HepG2 (cell line): ENCODE measurements around the gene DDOST. TPM values are rescaled to one million over a fixed set of nuclear protein-coding genes. Genes with fewer than 3 reads are reported as not detected.

Source experiments
- ATAC-seq: fragments of 200-7000 bp; cut with Tn5 transposase; 3 replicates; pipeline ENCODE4 v1.9.1; 2020; ENCODE audit warnings: mild to moderate bottlenecking, moderate library complexity
- BruUV-seq: library from RNA; stranded (reverse); fragments of 400-500 nt; replicated peaks from 2 replicates; lab custom pipeline; 2021; lab: Mats Ljungman, UMichigan
- CTCF ChIA-PET: fragments of 300-600 bp; formaldehyde crosslinking; extraction: SDS; loops from one replicate; lab custom pipeline; 2021; ENCODE audit warnings: low total read pairs, inconsistent platforms, low intra/inter-chr PET ratio; lab: Yijun Ruan, JAX
- POLR2A ChIA-PET: fragments of 350-600 bp; sonication (Branson Sonifier 250); formaldehyde crosslinking; loops from one replicate; lab custom pipeline; 2020; ENCODE audit warnings: antibody characterized with exemption, inconsistent platforms; lab: Yijun Ruan, JAX
- DNase-seq: peaks from one replicate; pipeline ENCODE4 v3.0.0-alpha.2; 2015; ENCODE audit warnings: low spot score
- FAIRE-seq: peaks from 3 replicates; lab custom pipeline; 2011; peaks lifted over from hg19 to GRCh38; lab: Jason Lieb, UNC
- H2AFZ ChIP-seq: one replicate; pipeline ENCODE4 v1.6.1; 2011; ENCODE audit warnings: low read length, inconsistent platforms
- H3K27ac ChIP-seq: fragments of 300-600 bp; 3 replicates; pipeline ENCODE4 v1.8.0; 2011; ENCODE audit warnings: mixed run types, mild to moderate bottlenecking, mixed read lengths, low read length, inconsistent platforms; ENCODE audit not compliant: insufficient read depth; ENCODE audit errors: extremely low read length
- H3K27me3 ChIP-seq, 2 experiments: fragments of 200-600 bp in 1 of 2; 2 replicates in 1 of 2; 3 replicates in 1 of 2; pipeline versions ENCODE4 v1.6.0 to v1.8.0; 2011; ENCODE audit warnings: low read length in 2 of 2, mild to moderate bottlenecking in 2 of 2, moderate library complexity in 2 of 2, inconsistent platforms in 1 of 2; ENCODE audit not compliant: insufficient read depth in 2 of 2, control insufficient read depth in 1 of 2
- H3K36me3 ChIP-seq, 2 experiments: fragments of 200-600 bp in 1 of 2; replicated peaks in 1 of 2; 2 replicates in 1 of 2; 3 replicates in 1 of 2; pipeline versions ENCODE4 v1.5.1 to v1.8.0; 2011; ENCODE audit warnings: low read length in 2 of 2, inconsistent platforms in 1 of 2; ENCODE audit not compliant: insufficient read depth in 2 of 2, control insufficient read depth in 1 of 2
- H3K4me1 ChIP-seq: 2 replicates; pipeline ENCODE4 v1.5.1; 2012; ENCODE audit warnings: low read length, inconsistent platforms; ENCODE audit not compliant: insufficient read depth
- H3K4me2 ChIP-seq: 2 replicates; pipeline ENCODE4 v1.6.0; 2011; ENCODE audit warnings: low read depth, low read length, inconsistent platforms
- H3K4me3 ChIP-seq, 3 experiments: fragments of 200-600 bp in 1 of 3; sonication (generic), shearing (Covaris generic) in 1 of 3; replicated peaks in 1 of 3; 2 replicates each; pipeline ENCODE4 v1.5.1; 2011 to 2016; ENCODE audit warnings: low read length in 3 of 3, inconsistent platforms in 2 of 3, low read depth in 2 of 3, mild to moderate bottlenecking in 2 of 3, control low read depth in 1 of 3, mixed read lengths in 1 of 3; ENCODE audit not compliant: insufficient read depth in 1 of 3
- H3K79me2 ChIP-seq: one replicate; pipeline ENCODE4 v1.6.1; 2011; ENCODE audit warnings: low read length, inconsistent platforms; ENCODE audit not compliant: insufficient read depth
- H3K9ac ChIP-seq: 2 replicates; pipeline ENCODE4 v1.6.0; 2011; ENCODE audit warnings: mild to moderate bottlenecking, low read depth, low read length, inconsistent platforms; ENCODE audit not compliant: insufficient read depth
- H3K9me3 ChIP-seq: 2 replicates; pipeline ENCODE4 v1.5.1; 2012; ENCODE audit warnings: mild to moderate bottlenecking, low read length
- H4K20me1 ChIP-seq: 2 replicates; pipeline ENCODE4 v1.6.0; 2011; ENCODE audit warnings: inconsistent platforms, mild to moderate bottlenecking, low read length, moderate library complexity; ENCODE audit not compliant: insufficient read depth
- ATAD3A ChIP-seq: sonication (generic); formaldehyde crosslinking; IDR thresholded peaks from 2 replicates; pipeline ENCODE4 v1.4.0; 2020; ENCODE audit warnings: missing genetic modification reagents
- CEBPB ChIP-seq: IDR thresholded peaks from 2 replicates; pipeline ENCODE4 v1.6.1; 2011; ENCODE audit warnings: low read depth, low read length, improper control_type of control experiment, borderline replicate concordance
- DNMT1 ChIP-seq: sonication (generic); formaldehyde crosslinking; IDR thresholded peaks from 2 replicates; pipeline ENCODE4 v1.5.1; 2020; ENCODE audit warnings: mild to moderate bottlenecking, missing genetic modification reagents
- EEA1 ChIP-seq: sonication (generic); formaldehyde crosslinking; IDR thresholded peaks from 2 replicates; pipeline ENCODE4 v1.5.1; 2020; ENCODE audit warnings: mild to moderate bottlenecking, missing genetic modification reagents, borderline replicate concordance
- PCBP1 ChIP-seq: fragments of 200-400 bp; formaldehyde crosslinking; IDR thresholded peaks from 2 replicates; pipeline ENCODE4 v1.6.1; 2017; ENCODE audit warnings: mild to moderate bottlenecking, low read depth, low read length, borderline replicate concordance
- PHB2 ChIP-seq: fragments of 450-650 bp; IDR thresholded peaks from 2 replicates; pipeline ENCODE4 v1.6.1; 2018; ENCODE audit not compliant: partially characterized antibody
- POLR2AphosphoS2 ChIP-seq: IDR thresholded peaks from 2 replicates; pipeline ENCODE4 v1.6.1; 2011; ENCODE audit warnings: low read depth, low read length, improper control_type of control experiment
- SNAPC2 ChIP-seq: sonication (generic); formaldehyde crosslinking; IDR thresholded peaks from 2 replicates; pipeline ENCODE4 v1.8.1; 2022; ENCODE audit warnings: mild to moderate bottlenecking, missing genetic modification reagents
- SP4 ChIP-seq: sonication (generic); formaldehyde crosslinking; IDR thresholded peaks from 2 replicates; pipeline ENCODE4 v1.8.1; 2023; ENCODE audit warnings: mild to moderate bottlenecking, missing genetic modification reagents
- TSC22D2 ChIP-seq: sonication (generic); formaldehyde crosslinking; IDR thresholded peaks from 2 replicates; pipeline ENCODE4 v1.5.1; 2020; ENCODE audit warnings: missing genetic modification reagents, mild to moderate bottlenecking, borderline replicate concordance
- ZFAT ChIP-seq: sonication (generic); formaldehyde crosslinking; conservative IDR thresholded peaks from 2 replicates; pipeline ENCODE4 v1.8.1; 2023; ENCODE audit warnings: missing genetic modification reagents, inconsistent platforms
- ZNF17 ChIP-seq: sonication (generic); formaldehyde crosslinking; IDR thresholded peaks from 2 replicates; pipeline ENCODE4 v1.5.0; 2020; ENCODE audit warnings: mild to moderate bottlenecking, missing genetic modification reagents
- ZNF260 ChIP-seq: sonication (generic); formaldehyde crosslinking; IDR thresholded peaks from 2 replicates; pipeline ENCODE4 v1.4.0; 2020; ENCODE audit warnings: missing genetic modification reagents, low read depth, mild to moderate bottlenecking, borderline replicate concordance
- ZNF30 ChIP-seq: sonication (generic); formaldehyde crosslinking; IDR thresholded peaks from 2 replicates; pipeline ENCODE4 v1.5.0; 2020; ENCODE audit warnings: mild to moderate bottlenecking, missing genetic modification reagents
- ZNF589 ChIP-seq: sonication (generic); formaldehyde crosslinking; conservative IDR thresholded peaks from 2 replicates; pipeline ENCODE4 v1.8.0; 2022; ENCODE audit warnings: mild to moderate bottlenecking, moderate library complexity, missing genetic modification reagents
- ZNF674 ChIP-seq: sonication (generic); formaldehyde crosslinking; IDR thresholded peaks from 2 replicates; pipeline ENCODE4 v1.5.0; 2020; ENCODE audit warnings: low read depth, mild to moderate bottlenecking, missing genetic modification reagents
- ZNF75D ChIP-seq: sonication (generic); formaldehyde crosslinking; IDR thresholded peaks from 2 replicates; pipeline ENCODE4 v1.8.1; 2023; ENCODE audit warnings: missing genetic modification reagents, mild to moderate bottlenecking, borderline replicate concordance
- WGBS: methylation state at CpG from one replicate; pipeline ENCODE4 v1.1.6; 2017; ENCODE audit warnings: low lambda C conversion rate; 5-methylcytosine and 5-hydroxymethylcytosine counted together
- in situ Hi-C: cut with HindIII; loops from 2 replicates; pipeline ENCODE4 v1.10.0; 2017; ENCODE audit warnings: low pct_unique_long_range_greater_than_20kb; ENCODE audit not compliant: extremely low pct_ligation_motif_present
- intact Hi-C: fragments of 100-400 bp; cut with micrococcal nuclease; formaldehyde crosslinking; loops from one replicate; pipeline ENCODE4 v1.10.0; 2022; ENCODE audit not compliant: unreplicated experiment
- polyA plus RNA-seq, 8 experiments: library from polyadenylated mRNA; depleted of rRNA in 3 of 8; stranded (reverse) in 7 of 8; unstranded in 1 of 8; fragments of >200 nt; fragmentation: Illumina TruSeq in 4 of 8; extraction: Trizol in 4 of 8; gene quantifications; 2 replicates each; pipeline versions ENCODE4 v1.2.1 to v1.2.3, GENCODE V29; 2011 to 2016; ENCODE audit warnings: low read depth in 4 of 8, missing spikeins in 1 of 8, mixed read lengths in 1 of 8; ENCODE audit not compliant: insufficient read depth in 1 of 8
- total RNA-seq, 5 experiments: library from RNA; depleted of rRNA; stranded (reverse); fragments of >200 nt; fragmentation: Illumina TruSeq; extraction: Trizol; gene quantifications; 2 replicates each; pipeline ENCODE4 v1.2.3, GENCODE V29; 2016; ENCODE audit warnings: low read depth in 1 of 5
- TF ChIP-seq, protein P1 (sequence below): sonication (generic); formaldehyde crosslinking; IDR thresholded peaks from 2 replicates; pipeline ENCODE4 v1.8.0; 2022; ENCODE audit warnings: mild to moderate bottlenecking, missing genetic modification reagents, moderate library complexity
- TF ChIP-seq, protein P2 (sequence below): sonication (generic); formaldehyde crosslinking; IDR thresholded peaks from 2 replicates; pipeline ENCODE4 v1.4.0; 2020; ENCODE audit warnings: mild to moderate bottlenecking, missing genetic modification reagents
- TF ChIP-seq, protein P3 (sequence below): IDR thresholded peaks from 2 replicates; pipeline ENCODE4 v1.4.0; 2020; ENCODE audit warnings: mild to moderate bottlenecking, missing genetic modification reagents

Gene DDOST
- total and polyA plus RNA-seq, 2 of the 13 experiments (the other 11 are each of a cell fraction or from before 2014, with no cell fraction given), result 335 to 494 TPM

DNA sequence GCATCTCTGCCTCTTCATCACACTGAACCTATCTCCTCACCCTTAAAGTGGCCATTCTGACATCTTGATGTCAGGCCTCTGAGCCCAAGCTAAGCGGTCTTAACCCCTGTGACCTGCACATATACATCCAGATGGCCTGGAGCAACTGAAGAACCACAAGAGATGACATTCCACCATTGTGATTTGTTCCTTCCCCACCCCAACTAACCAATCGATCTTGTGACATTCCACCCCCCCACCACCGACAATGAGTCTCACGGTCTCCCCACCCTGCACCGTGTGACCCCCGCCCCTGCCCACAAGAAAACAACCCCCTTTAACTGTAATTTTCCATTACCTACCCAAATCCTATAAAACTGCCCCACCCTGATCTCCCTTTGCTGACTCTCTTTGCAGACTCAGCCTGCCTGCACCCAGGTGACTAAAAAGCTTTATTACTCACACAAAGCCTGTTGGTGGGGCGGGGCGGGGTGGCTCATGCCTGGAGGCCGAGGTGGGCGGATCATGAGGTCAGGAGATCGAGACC lies 48.9 kb downstream of the DDOST start:
- BruUV-seq, result no TSS peak
- no peak for ATAC-seq
- in situ Hi-C loops, result no loop called here

More for the DNA sequence above, 48.9 kb downstream of the DDOST start:
- no peak overlapping the region for H3K4me2 ChIP-seq
- no peak for FAIRE-seq
- no peak for DNase-seq
- H2AFZ ChIP-seq, result no peak overlapping the region
- no peak for TF ChIP-seq SP4 (CRISPR knock-in tag)
- no peak for TF ChIP-seq EEA1
- TF ChIP-seq, protein P1, sequence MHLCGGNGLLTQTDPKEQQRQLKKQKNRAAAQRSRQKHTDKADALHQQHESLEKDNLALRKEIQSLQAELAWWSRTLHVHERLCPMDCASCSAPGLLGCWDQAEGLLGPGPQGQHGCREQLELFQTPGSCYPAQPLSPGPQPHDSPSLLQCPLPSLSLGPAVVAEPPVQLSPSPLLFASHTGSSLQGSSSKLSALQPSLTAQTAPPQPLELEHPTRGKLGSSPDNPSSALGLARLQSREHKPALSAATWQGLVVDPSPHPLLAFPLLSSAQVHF (CRISPR knock-in tag), result no peak
- no peak for TF ChIP-seq ZNF30
- no peak for TF ChIP-seq ZNF17 (CRISPR knock-in tag)
- no peak for TF ChIP-seq ZNF589 (CRISPR knock-in tag)
- no peak for TF ChIP-seq ZNF75D (CRISPR knock-in tag)
- TF ChIP-seq ATAD3A (CRISPR knock-in tag), result no peak
- no peak for TF ChIP-seq ZNF260 (CRISPR knock-in tag)
- TF ChIP-seq CEBPB, result no peak
- no peak for TF ChIP-seq ZFAT
- no peak for TF ChIP-seq ZNF674 (CRISPR knock-in tag)
- TF ChIP-seq POLR2AphosphoS2, result no peak
- TF ChIP-seq, protein P2, sequence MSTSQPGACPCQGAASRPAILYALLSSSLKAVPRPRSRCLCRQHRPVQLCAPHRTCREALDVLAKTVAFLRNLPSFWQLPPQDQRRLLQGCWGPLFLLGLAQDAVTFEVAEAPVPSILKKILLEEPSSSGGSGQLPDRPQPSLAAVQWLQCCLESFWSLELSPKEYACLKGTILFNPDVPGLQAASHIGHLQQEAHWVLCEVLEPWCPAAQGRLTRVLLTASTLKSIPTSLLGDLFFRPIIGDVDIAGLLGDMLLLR (CRISPR knock-in tag), result no peak
- TF ChIP-seq SNAPC2 (CRISPR knock-in tag), result no peak
- no peak for TF ChIP-seq PHB2
- TF ChIP-seq, protein P3, sequence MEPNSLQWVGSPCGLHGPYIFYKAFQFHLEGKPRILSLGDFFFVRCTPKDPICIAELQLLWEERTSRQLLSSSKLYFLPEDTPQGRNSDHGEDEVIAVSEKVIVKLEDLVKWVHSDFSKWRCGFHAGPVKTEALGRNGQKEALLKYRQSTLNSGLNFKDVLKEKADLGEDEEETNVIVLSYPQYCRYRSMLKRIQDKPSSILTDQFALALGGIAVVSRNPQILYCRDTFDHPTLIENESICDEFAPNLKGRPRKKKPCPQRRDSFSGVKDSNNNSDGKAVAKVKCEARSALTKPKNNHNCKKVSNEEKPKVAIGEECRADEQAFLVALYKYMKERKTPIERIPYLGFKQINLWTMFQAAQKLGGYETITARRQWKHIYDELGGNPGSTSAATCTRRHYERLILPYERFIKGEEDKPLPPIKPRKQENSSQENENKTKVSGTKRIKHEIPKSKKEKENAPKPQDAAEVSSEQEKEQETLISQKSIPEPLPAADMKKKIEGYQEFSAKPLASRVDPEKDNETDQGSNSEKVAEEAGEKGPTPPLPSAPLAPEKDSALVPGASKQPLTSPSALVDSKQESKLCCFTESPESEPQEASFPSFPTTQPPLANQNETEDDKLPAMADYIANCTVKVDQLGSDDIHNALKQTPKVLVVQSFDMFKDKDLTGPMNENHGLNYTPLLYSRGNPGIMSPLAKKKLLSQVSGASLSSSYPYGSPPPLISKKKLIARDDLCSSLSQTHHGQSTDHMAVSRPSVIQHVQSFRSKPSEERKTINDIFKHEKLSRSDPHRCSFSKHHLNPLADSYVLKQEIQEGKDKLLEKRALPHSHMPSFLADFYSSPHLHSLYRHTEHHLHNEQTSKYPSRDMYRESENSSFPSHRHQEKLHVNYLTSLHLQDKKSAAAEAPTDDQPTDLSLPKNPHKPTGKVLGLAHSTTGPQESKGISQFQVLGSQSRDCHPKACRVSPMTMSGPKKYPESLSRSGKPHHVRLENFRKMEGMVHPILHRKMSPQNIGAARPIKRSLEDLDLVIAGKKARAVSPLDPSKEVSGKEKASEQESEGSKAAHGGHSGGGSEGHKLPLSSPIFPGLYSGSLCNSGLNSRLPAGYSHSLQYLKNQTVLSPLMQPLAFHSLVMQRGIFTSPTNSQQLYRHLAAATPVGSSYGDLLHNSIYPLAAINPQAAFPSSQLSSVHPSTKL (CRISPR knock-in tag), result no peak
- TF ChIP-seq TSC22D2 (CRISPR knock-in tag), result no peak
- no peak for TF ChIP-seq DNMT1 (CRISPR knock-in tag)
- TF ChIP-seq PCBP1, result no peak
- TF ChIP-seq, all 625 proteins: peak for 0
- no peaks in the 10 kb centered on the region for H3K79me2 ChIP-seq
- ChIA-PET POLR2A (interaction anchor here (3.5 kb wide), 1 partner anchor 21 kb away, joined by 23 read pairs; the partner anchor contains the start of gene PINK1), CTCF (no interaction called here)
- intact Hi-C loops, result no loop called here
- no peaks in the 10 kb centered on the region for H4K20me1 ChIP-seq
- H3K27me3 ChIP-seq, result no peaks in the 10 kb centered on the region
- no peak overlapping the region for H3K27ac ChIP-seq
- no peak overlapping the region for H3K9ac ChIP-seq
- no peak overlapping the region for H3K4me3 ChIP-seq
- H3K36me3 ChIP-seq, result no peaks in the 10 kb centered on the region
- peaks cover 22% of the 10 kb centered on the region for H3K4me1 ChIP-seq
- no peaks in the 10 kb centered on the region for H3K9me3 ChIP-seq
- 84% methylated on average over 11 of the region's 11 CpGs for WGBS
